H9 (cell line): Measurements from ENCODE around the gene CCDC9B. TPM values are rescaled to one million over a fixed set of nuclear protein-coding genes. Genes with fewer than 3 reads are reported as not detected.

Experiments used
- DNase-seq: peaks from one replicate; pipeline ENCODE4 v3.0.0-alpha.2; 2017
- H2AFZ ChIP-seq: one replicate; pipeline ENCODE4 v1.6.1; 2013; ENCODE audit warnings: mild to moderate bottlenecking, low read length, control low read depth, moderate library complexity
- H2AK5ac ChIP-seq: 2 replicates; pipeline ENCODE4 v1.6.1; 2013; ENCODE audit warnings: low read length, control low read depth, mixed read lengths; ENCODE audit not compliant: insufficient read length
- H2BK120ac ChIP-seq: one replicate; pipeline ENCODE4 v1.6.1; 2013; ENCODE audit warnings: low read depth, mild to moderate bottlenecking, low read length, control low read depth, inconsistent platforms; ENCODE audit not compliant: poor library complexity, severe bottlenecking
- H2BK12ac ChIP-seq: 2 replicates; pipeline ENCODE4 v1.6.1; 2013; ENCODE audit warnings: low read length, control low read depth, mixed read lengths, low read depth; ENCODE audit not compliant: insufficient read length
- H2BK15ac ChIP-seq: 2 replicates; pipeline ENCODE4 v1.6.1; 2013; ENCODE audit warnings: low read depth, low read length, control low read depth
- H2BK20ac ChIP-seq: one replicate; pipeline ENCODE4 v1.6.1; 2013; ENCODE audit warnings: low read depth, mild to moderate bottlenecking, low read length, control low read depth, inconsistent platforms; ENCODE audit not compliant: poor library complexity, severe bottlenecking
- H2BK5ac ChIP-seq: 2 replicates; pipeline ENCODE4 v1.6.1; 2013; ENCODE audit warnings: low read length, control low read depth, mixed read lengths; ENCODE audit not compliant: insufficient read length
- H3K14ac ChIP-seq: 2 replicates; pipeline ENCODE4 v1.6.1; 2013; ENCODE audit warnings: low read length, control low read depth; ENCODE audit not compliant: insufficient read depth
- H3K18ac ChIP-seq: 2 replicates; pipeline ENCODE4 v1.6.1; 2013; ENCODE audit warnings: low read depth, mild to moderate bottlenecking, mixed read lengths, low read length, control low read depth; ENCODE audit not compliant: insufficient read length
- H3K23ac ChIP-seq: 2 replicates; pipeline ENCODE4 v1.6.1; 2013; ENCODE audit warnings: low read length, control low read depth, mixed read lengths, low read depth; ENCODE audit not compliant: insufficient read length
- H3K23me2 ChIP-seq: 2 replicates; pipeline ENCODE4 v1.6.1; 2013; ENCODE audit warnings: low read depth, mild to moderate bottlenecking, mixed read lengths, low read length, control low read depth; ENCODE audit not compliant: insufficient read length, poor library complexity, severe bottlenecking
- H3K27ac ChIP-seq: 2 replicates; pipeline ENCODE4 v1.5.1; 2013; ENCODE audit warnings: low read length, control low read depth, mixed read lengths, low read depth; ENCODE audit not compliant: insufficient read length
- H3K27me3 ChIP-seq: 2 replicates; pipeline ENCODE4 v1.6.1; 2013; ENCODE audit warnings: low read length, control low read depth, inconsistent platforms; ENCODE audit not compliant: insufficient read depth
- H3K4ac ChIP-seq: 2 replicates; pipeline ENCODE4 v1.6.1; 2013; ENCODE audit warnings: low read depth, mild to moderate bottlenecking, control low read depth, inconsistent platforms, low read length, moderate library complexity
- H3K4me1 ChIP-seq: 2 replicates; pipeline ENCODE4 v1.6.1; 2013; ENCODE audit warnings: low read length, control low read depth, inconsistent platforms; ENCODE audit not compliant: insufficient read depth
- H3K4me2 ChIP-seq: 2 replicates; pipeline ENCODE4 v1.6.1; 2013; ENCODE audit warnings: low read length, control low read depth, mixed read lengths; ENCODE audit not compliant: insufficient read length, insufficient read depth
- H3K56ac ChIP-seq: 2 replicates; pipeline ENCODE4 v1.6.1; 2013; ENCODE audit warnings: low read depth, mild to moderate bottlenecking, mixed read lengths, low read length, control low read depth; ENCODE audit not compliant: insufficient read length
- H3K79me1 ChIP-seq: 2 replicates; pipeline ENCODE4 v1.6.1; 2013; ENCODE audit warnings: low read depth, mild to moderate bottlenecking, moderate library complexity, low read length, control low read depth, inconsistent platforms; ENCODE audit not compliant: insufficient read depth, poor library complexity, severe bottlenecking
- H3K79me2 ChIP-seq: 2 replicates; pipeline ENCODE4 v1.6.1; 2013; ENCODE audit warnings: low read length, control low read depth, inconsistent platforms; ENCODE audit not compliant: insufficient read depth
- H3K9ac ChIP-seq: 2 replicates; pipeline ENCODE4 v1.6.1; 2013; ENCODE audit warnings: low read length, control low read depth, mixed read lengths; ENCODE audit not compliant: insufficient read length; ENCODE audit errors: extremely low read depth
- H3K9me3 ChIP-seq: one replicate; pipeline ENCODE4 v1.6.1; 2013; ENCODE audit warnings: low read depth, low read length, inconsistent platforms; ENCODE audit not compliant: control insufficient read depth
- H3T11ph ChIP-seq: one replicate; pipeline ENCODE4 v1.6.1; 2013; ENCODE audit warnings: mild to moderate bottlenecking, low read length, control low read depth, inconsistent platforms
- H4K20me1 ChIP-seq: one replicate; pipeline ENCODE4 v1.6.1; 2013; ENCODE audit not compliant: control insufficient read depth, insufficient read length, insufficient read depth
- H4K5ac ChIP-seq: 2 replicates; pipeline ENCODE4 v1.6.1; 2013; ENCODE audit warnings: low read depth, mild to moderate bottlenecking, mixed read lengths, low read length, control low read depth; ENCODE audit not compliant: insufficient read length
- H4K8ac ChIP-seq: replicated peaks from 2 replicates; pipeline ENCODE4 v1.6.1; 2013; ENCODE audit warnings: low read length, control low read depth, mixed read lengths, low read depth; ENCODE audit not compliant: insufficient read length
- H4K91ac ChIP-seq: 2 replicates; pipeline ENCODE4 v1.6.1; 2013; ENCODE audit warnings: low read depth, mild to moderate bottlenecking, moderate library complexity, mixed read lengths, low read length, control low read depth; ENCODE audit not compliant: insufficient read length
- H3K27ac Mint-ChIP-seq, 3 experiments: 2 replicates in 2 of 3; 3 replicates in 1 of 3; pipeline ENCODE4 v1.8.0; 2020 to 2021; ENCODE audit warnings: mixed read lengths in 3 of 3, mild to moderate bottlenecking in 1 of 3, moderate library complexity in 1 of 3
- H3K27me3 Mint-ChIP-seq: 2 replicates; pipeline ENCODE4 v1.8.0; 2021; ENCODE audit warnings: low read depth, mild to moderate bottlenecking, moderate library complexity, mixed read lengths
- H3K36me3 Mint-ChIP-seq, 3 experiments: 2 replicates in 2 of 3; 3 replicates in 1 of 3; pipeline ENCODE4 v1.8.0; 2020 to 2021; ENCODE audit warnings: low read depth in 3 of 3, mixed read lengths in 3 of 3; ENCODE audit not compliant: insufficient read depth in 1 of 3
- H3K4me1 Mint-ChIP-seq, 2 experiments: 2 replicates each; pipeline ENCODE4 v1.8.0; 2020; ENCODE audit warnings: mixed read lengths in 2 of 2
- H3K4me3 Mint-ChIP-seq, 2 experiments: 2 replicates in 1 of 2; 3 replicates in 1 of 2; pipeline ENCODE4 v1.8.0; 2020 to 2021; ENCODE audit warnings: mild to moderate bottlenecking in 2 of 2, mixed read lengths in 2 of 2, moderate library complexity in 1 of 2
- H3K9me3 Mint-ChIP-seq, 2 experiments: 2 replicates in 1 of 2; 3 replicates in 1 of 2; pipeline ENCODE4 v1.8.0; 2020; ENCODE audit warnings: mild to moderate bottlenecking in 2 of 2, mixed read lengths in 2 of 2, moderate library complexity in 1 of 2
- CTCF ChIP-seq: fragments of 200-600 bp; sonication (generic); conservative IDR thresholded peaks from 3 replicates; pipeline ENCODE4 v1.8.0; 2021; ENCODE audit warnings: antibody characterized with exemption, mild to moderate bottlenecking
- WGBS: extraction: QIAGEN DNeasy Blood & Tissue Kit; methylation state at CpG from one replicate; pipeline ENCODE4 v1.1.7; 2013; ENCODE audit warnings: missing lambda C conversion rate, low lambda C conversion rate, mixed read lengths; ENCODE audit not compliant: insufficient read length; ENCODE audit errors: extremely low coverage; 5-methylcytosine and 5-hydroxymethylcytosine counted together
- total RNA-seq: library from RNA; stranded (reverse); gene quantifications from 2 replicates; pipeline ENCODE4 v1.2.1, GENCODE V29; 2021

CCDC9B gene
- total RNA-seq, 1 experiment from 2014 or later = 0.48 TPM

- Histone ChIP-seq H3K56ac (no peak overlapping the region), H3K18ac (no peak overlapping the region), H4K20me1 (no peaks in the 10 kb centered on the region), H4K8ac (no peak overlapping the region), H2AFZ (no peak overlapping the region), H3K79me2 (no peaks in the 10 kb centered on the region), H3K79me1 (no peaks in the 10 kb centered on the region), H3K23ac (no peak overlapping the region), H2BK20ac (no peak overlapping the region), H3T11ph (no peak overlapping the region), H3K27ac (no peak overlapping the region), H3K9me3 (no peaks in the 10 kb centered on the region), H3K4ac (no peak overlapping the region), H2BK12ac (no peak overlapping the region), H2BK15ac (no peak overlapping the region), H3K14ac (no peak overlapping the region), H2AK5ac (no peak overlapping the region), H3K27me3 (peaks cover 13% of the 10 kb centered on the region; the same call in 1 of the 2 replicates), H3K4me1 (peaks cover 3% of the 10 kb centered on the region), H4K5ac (no peak overlapping the region), H2BK120ac (no peak overlapping the region), H2BK5ac (no peak overlapping the region), H3K23me2 (peaks cover 8% of the 10 kb centered on the region), H3K4me2 (no peak overlapping the region), H4K91ac (no peak overlapping the region), H3K9ac (no peak overlapping the region)
- TF ChIP-seq CTCF = no peak
- Mint-ChIP-seq H3K4me3 (no peak overlapping the region), H3K4me1 (peaks cover 14 to 33% of the 10 kb centered on the region in 2 experiments), H3K27me3 (peaks cover 81% of the 10 kb centered on the region), H3K36me3 (no peaks in the 10 kb centered on the region; a peak in 1 of 7 replicates), H3K27ac (no peak overlapping the region), H3K9me3 (no peaks in the 10 kb centered on the region)
- no peak for DNase-seq
- no CpG with 5 or more reads among the region's 3 CpGs for WGBS
Measured at GRCh38 chr15:40292246-40292645, 48.5 kb downstream of the CCDC9B start.
